ENCODE results near the gene HASPIN. TPM values are rescaled to one million over a fixed set of nuclear protein-coding genes. Genes with fewer than 3 reads are reported as not detected.

HASPIN gene
- total RNA-seq, 1 experiment from 2014 or later, result 30.0 TPM

DNA sequence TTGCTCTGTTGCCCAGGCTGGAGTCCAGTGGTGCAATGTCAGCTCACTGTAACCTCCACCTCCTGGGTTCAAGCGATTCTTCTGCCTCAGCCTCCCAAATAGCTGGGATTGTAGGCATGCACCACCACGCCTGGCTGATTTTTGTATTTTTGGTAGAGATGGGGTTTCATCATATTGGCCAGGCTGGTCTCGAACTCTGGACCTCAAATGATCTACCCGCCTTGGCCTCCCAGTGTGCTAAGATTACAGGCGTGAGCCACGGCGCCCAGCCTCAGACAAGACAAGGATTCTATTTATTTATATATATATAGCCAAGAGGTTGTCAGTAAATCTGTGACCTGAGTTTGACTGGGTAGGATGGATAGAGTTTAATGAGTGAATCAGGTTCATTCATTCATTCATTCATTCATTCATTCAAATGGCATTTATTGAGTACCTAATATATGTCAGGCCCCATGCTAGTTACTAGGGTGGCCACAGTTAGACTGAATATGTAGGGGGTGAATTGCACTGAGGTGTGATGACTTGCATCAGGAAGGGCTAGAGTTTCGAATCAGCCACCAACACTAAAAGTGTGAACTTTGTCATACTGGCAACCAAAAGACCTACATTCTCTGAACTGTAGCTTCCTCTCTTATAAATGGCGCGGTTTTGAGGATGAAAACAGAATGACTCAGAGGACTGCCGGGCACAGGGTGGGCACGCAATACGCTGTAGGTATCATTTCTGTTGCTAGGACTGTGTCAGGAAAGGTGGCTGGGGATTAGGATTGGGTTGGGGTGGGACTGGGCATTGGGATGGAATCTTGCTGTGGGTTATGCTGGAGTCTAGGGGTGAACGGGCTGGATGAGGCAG lies 39.4 kb downstream of the HASPIN start (continued):
- no peak for TF ChIP-seq KAT7 (CRISPR knock-in tag; IDR thresholded peaks at IDR 0.05; ENCODE audit: borderline replicate concordance)
- TF ChIP-seq IRF2 (CRISPR knock-in tag; IDR thresholded peaks at IDR 0.05; ENCODE audit: borderline replicate concordance, low read depth), result no peak
- TF ChIP-seq, protein P1, sequence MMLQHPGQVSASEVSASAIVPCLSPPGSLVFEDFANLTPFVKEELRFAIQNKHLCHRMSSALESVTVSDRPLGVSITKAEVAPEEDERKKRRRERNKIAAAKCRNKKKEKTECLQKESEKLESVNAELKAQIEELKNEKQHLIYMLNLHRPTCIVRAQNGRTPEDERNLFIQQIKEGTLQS (CRISPR knock-in tag; conservative IDR thresholded peaks at IDR 0.05), result no peak
- no peak for TF ChIP-seq JAZF1 (CRISPR knock-in tag; IDR thresholded peaks at IDR 0.05)
- no peak for TF ChIP-seq ESRRA (CRISPR knock-in tag; IDR thresholded peaks at IDR 0.05; ENCODE audit: borderline replicate concordance)
- no peak for TF ChIP-seq TP53 (CRISPR knock-in tag; IDR thresholded peaks at IDR 0.05)
- TF ChIP-seq, protein P2, sequence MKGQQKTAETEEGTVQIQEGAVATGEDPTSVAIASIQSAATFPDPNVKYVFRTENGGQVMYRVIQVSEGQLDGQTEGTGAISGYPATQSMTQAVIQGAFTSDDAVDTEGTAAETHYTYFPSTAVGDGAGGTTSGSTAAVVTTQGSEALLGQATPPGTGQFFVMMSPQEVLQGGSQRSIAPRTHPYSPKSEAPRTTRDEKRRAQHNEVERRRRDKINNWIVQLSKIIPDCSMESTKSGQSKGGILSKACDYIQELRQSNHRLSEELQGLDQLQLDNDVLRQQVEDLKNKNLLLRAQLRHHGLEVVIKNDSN (CRISPR knock-in tag; IDR thresholded peaks at IDR 0.05), result no peak
- TF ChIP-seq, protein P3, sequence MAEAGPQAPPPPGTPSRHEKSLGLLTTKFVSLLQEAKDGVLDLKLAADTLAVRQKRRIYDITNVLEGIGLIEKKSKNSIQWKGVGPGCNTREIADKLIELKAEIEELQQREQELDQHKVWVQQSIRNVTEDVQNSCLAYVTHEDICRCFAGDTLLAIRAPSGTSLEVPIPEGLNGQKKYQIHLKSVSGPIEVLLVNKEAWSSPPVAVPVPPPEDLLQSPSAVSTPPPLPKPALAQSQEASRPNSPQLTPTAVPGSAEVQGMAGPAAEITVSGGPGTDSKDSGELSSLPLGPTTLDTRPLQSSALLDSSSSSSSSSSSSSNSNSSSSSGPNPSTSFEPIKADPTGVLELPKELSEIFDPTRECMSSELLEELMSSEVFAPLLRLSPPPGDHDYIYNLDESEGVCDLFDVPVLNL (CRISPR knock-in tag; IDR thresholded peaks at IDR 0.05; ENCODE audit: borderline replicate concordance, low read depth), result no peak
- TF ChIP-seq ZNF396 (CRISPR knock-in tag; IDR thresholded peaks at IDR 0.05; ENCODE audit: borderline replicate concordance), result no peak
- TF ChIP-seq SMAD4 (CRISPR knock-in tag; IDR thresholded peaks at IDR 0.05), result no peak
- TF ChIP-seq, protein P4, sequence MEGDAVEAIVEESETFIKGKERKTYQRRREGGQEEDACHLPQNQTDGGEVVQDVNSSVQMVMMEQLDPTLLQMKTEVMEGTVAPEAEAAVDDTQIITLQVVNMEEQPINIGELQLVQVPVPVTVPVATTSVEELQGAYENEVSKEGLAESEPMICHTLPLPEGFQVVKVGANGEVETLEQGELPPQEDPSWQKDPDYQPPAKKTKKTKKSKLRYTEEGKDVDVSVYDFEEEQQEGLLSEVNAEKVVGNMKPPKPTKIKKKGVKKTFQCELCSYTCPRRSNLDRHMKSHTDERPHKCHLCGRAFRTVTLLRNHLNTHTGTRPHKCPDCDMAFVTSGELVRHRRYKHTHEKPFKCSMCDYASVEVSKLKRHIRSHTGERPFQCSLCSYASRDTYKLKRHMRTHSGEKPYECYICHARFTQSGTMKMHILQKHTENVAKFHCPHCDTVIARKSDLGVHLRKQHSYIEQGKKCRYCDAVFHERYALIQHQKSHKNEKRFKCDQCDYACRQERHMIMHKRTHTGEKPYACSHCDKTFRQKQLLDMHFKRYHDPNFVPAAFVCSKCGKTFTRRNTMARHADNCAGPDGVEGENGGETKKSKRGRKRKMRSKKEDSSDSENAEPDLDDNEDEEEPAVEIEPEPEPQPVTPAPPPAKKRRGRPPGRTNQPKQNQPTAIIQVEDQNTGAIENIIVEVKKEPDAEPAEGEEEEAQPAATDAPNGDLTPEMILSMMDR (IDR thresholded peaks at IDR 0.05), result no peak

DNA sequence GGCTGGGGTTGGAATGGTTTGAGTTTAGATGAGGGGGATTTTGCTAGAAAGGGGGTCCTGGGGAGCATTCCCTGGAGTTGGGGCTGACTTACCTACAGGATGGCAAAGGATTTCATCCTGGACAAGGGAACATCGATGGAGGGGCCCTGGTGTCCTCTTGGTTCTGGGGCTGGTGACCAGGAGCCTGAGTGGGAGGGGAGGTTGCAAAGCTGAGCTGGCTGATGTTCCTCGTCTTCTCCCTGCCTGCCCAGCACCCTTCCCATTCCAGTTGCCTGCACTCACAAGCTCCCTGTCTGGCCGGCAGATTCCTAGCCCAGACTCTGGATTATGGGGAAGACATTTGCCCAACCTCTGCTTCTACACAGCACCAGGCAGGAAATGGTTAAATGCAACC lies 40.1 kb downstream of the HASPIN start:
- Mint-ChIP-seq H3K4me3 (no peak overlapping the region), H3K36me3 (peaks cover 19% of the 10 kb centered on the region), H3K27ac (no peak overlapping the region), H3K27me3 (ENCODE audit: low read depth) (peaks cover 3% of the 10 kb centered on the region), H3K4me1 (no peaks in the 10 kb centered on the region; the same call in 1 of the 2 replicates), H3K9me3 (peaks cover 25% of the 10 kb centered on the region)
- POLR2A ChIA-PET, result interaction anchor here (0.9 kb wide), 1 partner anchor 9 kb away, joined by 4 read pairs; no protein-coding TSS in a partner anchor
- DNase-seq (ENCODE audit: low spot score), result no peak
- CTCF ChIA-PET, result interaction anchor here (7.5 kb wide), 1 partner anchor 25 kb away, joined by 45 read pairs; no protein-coding TSS in a partner anchor
- no peak for ATAC-seq
- no peak for TF ChIP-seq TCF7 (CRISPR knock-in tag; IDR thresholded peaks at IDR 0.05; ENCODE audit: low read depth)
- TF ChIP-seq, protein P5, sequence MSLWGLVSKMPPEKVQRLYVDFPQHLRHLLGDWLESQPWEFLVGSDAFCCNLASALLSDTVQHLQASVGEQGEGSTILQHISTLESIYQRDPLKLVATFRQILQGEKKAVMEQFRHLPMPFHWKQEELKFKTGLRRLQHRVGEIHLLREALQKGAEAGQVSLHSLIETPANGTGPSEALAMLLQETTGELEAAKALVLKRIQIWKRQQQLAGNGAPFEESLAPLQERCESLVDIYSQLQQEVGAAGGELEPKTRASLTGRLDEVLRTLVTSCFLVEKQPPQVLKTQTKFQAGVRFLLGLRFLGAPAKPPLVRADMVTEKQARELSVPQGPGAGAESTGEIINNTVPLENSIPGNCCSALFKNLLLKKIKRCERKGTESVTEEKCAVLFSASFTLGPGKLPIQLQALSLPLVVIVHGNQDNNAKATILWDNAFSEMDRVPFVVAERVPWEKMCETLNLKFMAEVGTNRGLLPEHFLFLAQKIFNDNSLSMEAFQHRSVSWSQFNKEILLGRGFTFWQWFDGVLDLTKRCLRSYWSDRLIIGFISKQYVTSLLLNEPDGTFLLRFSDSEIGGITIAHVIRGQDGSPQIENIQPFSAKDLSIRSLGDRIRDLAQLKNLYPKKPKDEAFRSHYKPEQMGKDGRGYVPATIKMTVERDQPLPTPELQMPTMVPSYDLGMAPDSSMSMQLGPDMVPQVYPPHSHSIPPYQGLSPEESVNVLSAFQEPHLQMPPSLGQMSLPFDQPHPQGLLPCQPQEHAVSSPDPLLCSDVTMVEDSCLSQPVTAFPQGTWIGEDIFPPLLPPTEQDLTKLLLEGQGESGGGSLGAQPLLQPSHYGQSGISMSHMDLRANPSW (CRISPR knock-in tag; conservative IDR thresholded peaks at IDR 0.05; ENCODE audit: low read depth), result no peak
- no peak for TF ChIP-seq SMAD4 (CRISPR knock-in tag; IDR thresholded peaks at IDR 0.05)
- TF ChIP-seq JUN (CRISPR knock-in tag; IDR thresholded peaks at IDR 0.05), result no peak
- TF ChIP-seq, protein P6, sequence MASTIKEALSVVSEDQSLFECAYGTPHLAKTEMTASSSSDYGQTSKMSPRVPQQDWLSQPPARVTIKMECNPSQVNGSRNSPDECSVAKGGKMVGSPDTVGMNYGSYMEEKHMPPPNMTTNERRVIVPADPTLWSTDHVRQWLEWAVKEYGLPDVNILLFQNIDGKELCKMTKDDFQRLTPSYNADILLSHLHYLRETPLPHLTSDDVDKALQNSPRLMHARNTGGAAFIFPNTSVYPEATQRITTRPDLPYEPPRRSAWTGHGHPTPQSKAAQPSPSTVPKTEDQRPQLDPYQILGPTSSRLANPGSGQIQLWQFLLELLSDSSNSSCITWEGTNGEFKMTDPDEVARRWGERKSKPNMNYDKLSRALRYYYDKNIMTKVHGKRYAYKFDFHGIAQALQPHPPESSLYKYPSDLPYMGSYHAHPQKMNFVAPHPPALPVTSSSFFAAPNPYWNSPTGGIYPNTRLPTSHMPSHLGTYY (CRISPR knock-in tag; IDR thresholded peaks at IDR 0.05), result no peak
- TF ChIP-seq, protein P3 (CRISPR knock-in tag; IDR thresholded peaks at IDR 0.05; ENCODE audit: borderline replicate concordance, low read depth), result no peak
- TF ChIP-seq, protein P7, sequence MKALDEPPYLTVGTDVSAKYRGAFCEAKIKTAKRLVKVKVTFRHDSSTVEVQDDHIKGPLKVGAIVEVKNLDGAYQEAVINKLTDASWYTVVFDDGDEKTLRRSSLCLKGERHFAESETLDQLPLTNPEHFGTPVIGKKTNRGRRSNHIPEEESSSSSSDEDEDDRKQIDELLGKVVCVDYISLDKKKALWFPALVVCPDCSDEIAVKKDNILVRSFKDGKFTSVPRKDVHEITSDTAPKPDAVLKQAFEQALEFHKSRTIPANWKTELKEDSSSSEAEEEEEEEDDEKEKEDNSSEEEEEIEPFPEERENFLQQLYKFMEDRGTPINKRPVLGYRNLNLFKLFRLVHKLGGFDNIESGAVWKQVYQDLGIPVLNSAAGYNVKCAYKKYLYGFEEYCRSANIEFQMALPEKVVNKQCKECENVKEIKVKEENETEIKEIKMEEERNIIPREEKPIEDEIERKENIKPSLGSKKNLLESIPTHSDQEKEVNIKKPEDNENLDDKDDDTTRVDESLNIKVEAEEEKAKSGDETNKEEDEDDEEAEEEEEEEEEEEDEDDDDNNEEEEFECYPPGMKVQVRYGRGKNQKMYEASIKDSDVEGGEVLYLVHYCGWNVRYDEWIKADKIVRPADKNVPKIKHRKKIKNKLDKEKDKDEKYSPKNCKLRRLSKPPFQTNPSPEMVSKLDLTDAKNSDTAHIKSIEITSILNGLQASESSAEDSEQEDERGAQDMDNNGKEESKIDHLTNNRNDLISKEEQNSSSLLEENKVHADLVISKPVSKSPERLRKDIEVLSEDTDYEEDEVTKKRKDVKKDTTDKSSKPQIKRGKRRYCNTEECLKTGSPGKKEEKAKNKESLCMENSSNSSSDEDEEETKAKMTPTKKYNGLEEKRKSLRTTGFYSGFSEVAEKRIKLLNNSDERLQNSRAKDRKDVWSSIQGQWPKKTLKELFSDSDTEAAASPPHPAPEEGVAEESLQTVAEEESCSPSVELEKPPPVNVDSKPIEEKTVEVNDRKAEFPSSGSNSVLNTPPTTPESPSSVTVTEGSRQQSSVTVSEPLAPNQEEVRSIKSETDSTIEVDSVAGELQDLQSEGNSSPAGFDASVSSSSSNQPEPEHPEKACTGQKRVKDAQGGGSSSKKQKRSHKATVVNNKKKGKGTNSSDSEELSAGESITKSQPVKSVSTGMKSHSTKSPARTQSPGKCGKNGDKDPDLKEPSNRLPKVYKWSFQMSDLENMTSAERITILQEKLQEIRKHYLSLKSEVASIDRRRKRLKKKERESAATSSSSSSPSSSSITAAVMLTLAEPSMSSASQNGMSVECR (CRISPR knock-in tag; IDR thresholded peaks at IDR 0.05; ENCODE audit: borderline replicate concordance), result no peak
- TF ChIP-seq ZBTB21 (CRISPR knock-in tag; IDR thresholded peaks at IDR 0.05; ENCODE audit: borderline replicate concordance), result no peak
- no peak for TF ChIP-seq ETV6 (CRISPR knock-in tag; IDR thresholded peaks at IDR 0.05)
- no peak for TF ChIP-seq NFYB (CRISPR knock-in tag; conservative IDR thresholded peaks at IDR 0.05; ENCODE audit: low read depth)

Measured in WTC11 (cell line).